K562 (cell line): ENCODE measurements around the gene GNAQ. TPM values are rescaled to one million over a fixed set of nuclear protein-coding genes. Genes with fewer than 3 reads are reported as not detected.

ENCODE experiments used
- ARID3A ChIP-seq: IDR thresholded peaks from 2 replicates; pipeline ENCODE4 v1.6.1; 2012; ENCODE audit warnings: low read depth, low read length, improper control_type of control experiment, borderline replicate concordance
- ATF2 ChIP-seq: sonication (generic); formaldehyde crosslinking; IDR thresholded peaks from 2 replicates; pipeline ENCODE4 v1.8.1; 2022; ENCODE audit warnings: missing genetic modification reagents
- ATF7 ChIP-seq: fragments of 450-650 bp; IDR thresholded peaks from 2 replicates; pipeline ENCODE4 v1.7.1; 2014; ENCODE audit warnings: mild to moderate bottlenecking, moderate library complexity
- CBFA2T3 ChIP-seq: fragments of 450-650 bp; IDR thresholded peaks from 2 replicates; pipeline ENCODE4 v1.6.1; 2017
- CHD1 ChIP-seq: fragments of 200-600 bp; sonication (generic); IDR thresholded peaks from one replicate; pipeline ENCODE4 v1.6.1; 2012; ENCODE audit warnings: mild to moderate bottlenecking, moderate library complexity, low read length, inconsistent platforms
- CHD2 ChIP-seq: IDR thresholded peaks from 2 replicates; pipeline ENCODE4 v1.6.1; 2011; ENCODE audit warnings: low read depth, low read length
- DPF2 ChIP-seq: fragments of 450-650 bp; IDR thresholded peaks from 2 replicates; pipeline ENCODE4 v1.6.1; 2016
- FOXK2 ChIP-seq, 2 experiments: fragments of 450-650 bp; IDR thresholded peaks in 1 of 2; conservative IDR thresholded peaks in 1 of 2; 2 replicates each; pipeline ENCODE4 v1.6.1; 2016; ENCODE audit warnings: low read depth in 2 of 2, mild to moderate bottlenecking in 1 of 2
- HDAC1 ChIP-seq, 2 experiments: fragments of 450-650 bp; IDR thresholded peaks; 2 replicates each; pipeline ENCODE4 v1.6.1; 2016 to 2017; ENCODE audit warnings: inconsistent platforms in 1 of 2, mild to moderate bottlenecking in 1 of 2, moderate library complexity in 1 of 2
- HMGN3 ChIP-seq: IDR thresholded peaks from 2 replicates; pipeline ENCODE4 v1.6.1; 2011; ENCODE audit warnings: borderline replicate concordance, low read depth, mild to moderate bottlenecking, mixed read lengths, low read length; ENCODE audit not compliant: insufficient read length; ENCODE audit errors: extremely low read depth
- NBN ChIP-seq: fragments of 450-650 bp; IDR thresholded peaks from 2 replicates; pipeline ENCODE4 v1.6.1; 2016; ENCODE audit warnings: low read depth, mild to moderate bottlenecking
- PBX2 ChIP-seq, 2 experiments: IDR thresholded peaks in 1 of 2; conservative IDR thresholded peaks in 1 of 2; 2 replicates each; pipeline ENCODE4 v1.6.1; 2016; ENCODE audit warnings: low read depth in 2 of 2, mild to moderate bottlenecking in 1 of 2, missing compliant biosample characterization in 1 of 2, missing genetic modification characterization in 1 of 2, moderate library complexity in 1 of 2
- RCOR1 ChIP-seq, 2 experiments: IDR thresholded peaks; 2 replicates each; pipeline ENCODE4 v1.6.1; 2012; ENCODE audit warnings: low read depth in 2 of 2, low read length in 2 of 2, borderline replicate concordance in 1 of 2, improper control_type of control experiment in 1 of 2
- TAL1 ChIP-seq: fragments of 450-650 bp; IDR thresholded peaks from 2 replicates; pipeline ENCODE4 v1.6.1; 2016; ENCODE audit warnings: mild to moderate bottlenecking
- TEAD4 ChIP-seq, 2 experiments: sonication (generic) in 1 of 2; formaldehyde crosslinking in 1 of 2; IDR thresholded peaks; 2 replicates each; pipeline versions ENCODE4 v1.6.1 to v1.8.0; 2012 to 2022; ENCODE audit warnings: borderline replicate concordance in 1 of 2, inconsistent platforms in 1 of 2, low read length in 1 of 2, mild to moderate bottlenecking in 1 of 2, missing genetic modification reagents in 1 of 2
- VEZF1 ChIP-seq: fragments of 200-800 bp; sonication (Bioruptor generic); IDR thresholded peaks from 2 replicates; pipeline ENCODE4 v1.6.1; 2017; ENCODE audit warnings: missing genetic modification characterization, missing compliant biosample characterization
- ZEB2 ChIP-seq: fragments of 450-650 bp; IDR thresholded peaks from 2 replicates; pipeline ENCODE4 v1.6.1; 2016
- ZKSCAN1 ChIP-seq: fragments of 150-350 bp; IDR thresholded peaks from 2 replicates; pipeline ENCODE4 v1.6.1; 2016; ENCODE audit warnings: low read depth, low read length
- ZNF384 ChIP-seq: IDR thresholded peaks from 2 replicates; pipeline ENCODE4 v1.6.1; 2012; ENCODE audit warnings: low read depth, low read length, improper control_type of control experiment
- ZNF431 ChIP-seq: sonication (generic); formaldehyde crosslinking; IDR thresholded peaks from 2 replicates; pipeline ENCODE4 v1.8.0; 2022; ENCODE audit warnings: mild to moderate bottlenecking, missing genetic modification reagents
- polyA plus RNA-seq, 8 experiments: library from polyadenylated mRNA; depleted of rRNA in 4 of 8; stranded (reverse) in 5 of 8; unstranded in 3 of 8; fragments of >200 nt; fragmentation: Nextera tagmentation in 2 of 8; fragmentation: Illumina TruSeq in 1 of 8; extraction: Ambion mirVana in 2 of 8; extraction: Trizol in 1 of 8; gene quantifications; 2 replicates each; pipeline versions ENCODE4 v1.2.1 to v1.2.3, GENCODE V29; 2011 to 2014; ENCODE audit warnings: inconsistent platforms in 1 of 8, missing spikeins in 1 of 8
- total RNA-seq, 7 experiments: library from RNA; depleted of rRNA in 6 of 7; stranded (reverse); fragments of >200 nt in 6 of 7; fragmentation: Illumina TruSeq in 2 of 7; extraction: Trizol in 2 of 7; gene quantifications; 2 replicates each; pipeline versions ENCODE4 v1.2.1 to v1.2.3, GENCODE V29; 2011 to 2021; ENCODE audit warnings: low replicate concordance in 1 of 7

The GNAQ gene
- total and polyA plus RNA-seq, 9 of the 15 experiments (the other 6 are each of a cell fraction or from before 2014, with no cell fraction given) = 4.8 to 27.9 (median 17.5) TPM

- TF ChIP-seq VEZF1 (0 out of 2 replicates have a peak, but pooled peaks have one; percentile 17), FOXK2 (conservative IDR thresholded peaks at IDR 0.05 in 1 of 2, IDR thresholded peaks at IDR 0.05 in 1 of 2; ENCODE audit: low read depth in 2 of 2) (peak; percentile 63 to 71; a peak in 2 of 4 replicates), ZEB2 (peak; percentile 68), ZNF431 (CRISPR knock-in tag) (no peak), ZNF384 (peak; percentile 49; the same call in 1 of the 2 replicates), ZKSCAN1 (no peak), DPF2 (peak; percentile 60; the same call in 1 of the 2 replicates), CBFA2T3 (peak; percentile 81), TAL1 (peak; percentile 72), ARID3A (peak; percentile 84; the same call in 1 of the 2 replicates), RCOR1 (IDR thresholded peaks at IDR 0.05; ENCODE audit: borderline replicate concordance in 1 of 2, low read depth in 2 of 2, low read length in 2 of 2) (0 out of 4 replicates have a peak, but pooled peaks of 1 of the 2 experiments have one; percentile 3), TEAD4 (IDR thresholded peaks at IDR 0.05; ENCODE audit: low read length) (peak; percentile 82), TEAD4 (CRISPR knock-in tag; IDR thresholded peaks at IDR 0.05; ENCODE audit: borderline replicate concordance) (no peak), ATF7 (peak; percentile 80), NBN (0 out of 2 replicates have a peak, but pooled peaks have one; percentile 23), HDAC1 (IDR thresholded peaks at IDR 0.05) (0 out of 4 replicates have a peak, but pooled peaks of 1 of the 2 experiments have one; percentile 25), HMGN3 (no peak), ATF2 (CRISPR knock-in tag) (no peak), PBX2 (CRISPR knock-in tag; IDR thresholded peaks at IDR 0.05; ENCODE audit: low read depth) (no peak), PBX2 (tag; conservative IDR thresholded peaks at IDR 0.05; ENCODE audit: low read depth) (peak; percentile 60; the same call in 1 of the 2 replicates), CHD2 (no peak), CHD1 (no peak)
These were observed 27.0 kb downstream of the GNAQ start (continued) for GRCh38 chr9:78004478-78005229.
